ENCODE results near the gene KPNA1.
"Not testable (repeated sequence)": the region's sequence is repeated elsewhere in the genome, so short reads cannot be mapped to it uniquely, and the experiment has no call there.

Gene KPNA1

GRCh38 chr3:122519693-122520092 is 5.0 kb upstream of the KPNA1 start:
- H3K4me3 ChIP-seq (ENCODE audit: low read depth, low read length), result no peak overlapping the region
- no peak overlapping the region for H3K9ac ChIP-seq (ENCODE audit: low read depth, low read length)
- H3K4me1 ChIP-seq (ENCODE audit: control insufficient read depth, insufficient read depth, low read length), result no peaks in the 10 kb centered on the region
- H3K27ac ChIP-seq (ENCODE audit: low read depth, low read length), result no peak overlapping the region
- no peaks in the 10 kb centered on the region for H3K9me3 ChIP-seq (ENCODE audit: control insufficient read depth, insufficient read depth, low read length)
- no peaks in the 10 kb centered on the region for H3K27me3 ChIP-seq (ENCODE audit: control insufficient read depth, insufficient read depth, low read length)
- H3K36me3 ChIP-seq (ENCODE audit: control insufficient read depth, insufficient read depth, low read length), result no peaks in the 10 kb centered on the region

DNA sequence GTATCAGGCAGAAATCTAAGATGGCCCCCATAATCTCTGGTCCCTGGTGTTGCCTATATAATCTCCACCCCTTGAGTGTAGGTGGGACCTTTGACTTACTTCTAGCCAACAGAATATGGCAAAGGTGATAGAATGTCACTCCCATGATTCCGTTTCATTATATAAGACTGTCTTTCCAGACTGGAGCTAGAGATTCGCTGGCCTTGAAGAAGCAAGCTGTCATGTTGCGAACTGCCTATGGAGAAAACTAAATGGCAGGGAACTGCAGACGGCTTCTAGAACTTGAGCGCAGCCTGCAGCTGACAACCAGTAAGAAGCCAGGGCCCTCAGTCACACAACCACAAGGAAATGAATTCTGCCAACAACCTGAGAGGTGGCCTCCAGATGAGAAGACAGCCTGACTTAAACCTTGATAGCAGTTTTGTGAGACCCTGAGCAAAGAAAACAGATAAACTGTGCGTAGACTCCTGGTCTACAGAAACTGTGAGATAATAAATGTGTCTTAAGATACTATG is 2.2 kb upstream of the KPNA1 start:
- no peak overlapping the region for H3K4me3 ChIP-seq (ENCODE audit: low read depth, low read length)
- no peaks in the 10 kb centered on the region for H3K36me3 ChIP-seq (ENCODE audit: control insufficient read depth, insufficient read depth, low read length)
- H3K4me1 ChIP-seq (ENCODE audit: control insufficient read depth, insufficient read depth, low read length), result peaks cover 15% of the 10 kb centered on the region
- no peaks in the 10 kb centered on the region for H3K27me3 ChIP-seq (ENCODE audit: control insufficient read depth, insufficient read depth, low read length)
- no peaks in the 10 kb centered on the region for H3K9me3 ChIP-seq (ENCODE audit: control insufficient read depth, insufficient read depth, low read length)
- no peak overlapping the region for H3K9ac ChIP-seq (ENCODE audit: low read depth, low read length)
- no peak overlapping the region for H3K27ac ChIP-seq (ENCODE audit: low read depth, low read length)

GRCh38 chr3:122515870-122516269 is 1.1 kb upstream of the KPNA1 start:
- no peak overlapping the region for H3K9ac ChIP-seq (ENCODE audit: low read depth, low read length)
- H3K4me1 ChIP-seq (ENCODE audit: control insufficient read depth, insufficient read depth, low read length), result peaks cover 25% of the 10 kb centered on the region
- H3K27me3 ChIP-seq (ENCODE audit: control insufficient read depth, insufficient read depth, low read length), result no peaks in the 10 kb centered on the region
- H3K4me3 ChIP-seq (ENCODE audit: low read depth, low read length), result no peak overlapping the region
- no peaks in the 10 kb centered on the region for H3K9me3 ChIP-seq (ENCODE audit: control insufficient read depth, insufficient read depth, low read length)
- H3K36me3 ChIP-seq (ENCODE audit: control insufficient read depth, insufficient read depth, low read length), result no peaks in the 10 kb centered on the region
- H3K27ac ChIP-seq (ENCODE audit: low read depth, low read length), result no peak overlapping the region

DNA sequence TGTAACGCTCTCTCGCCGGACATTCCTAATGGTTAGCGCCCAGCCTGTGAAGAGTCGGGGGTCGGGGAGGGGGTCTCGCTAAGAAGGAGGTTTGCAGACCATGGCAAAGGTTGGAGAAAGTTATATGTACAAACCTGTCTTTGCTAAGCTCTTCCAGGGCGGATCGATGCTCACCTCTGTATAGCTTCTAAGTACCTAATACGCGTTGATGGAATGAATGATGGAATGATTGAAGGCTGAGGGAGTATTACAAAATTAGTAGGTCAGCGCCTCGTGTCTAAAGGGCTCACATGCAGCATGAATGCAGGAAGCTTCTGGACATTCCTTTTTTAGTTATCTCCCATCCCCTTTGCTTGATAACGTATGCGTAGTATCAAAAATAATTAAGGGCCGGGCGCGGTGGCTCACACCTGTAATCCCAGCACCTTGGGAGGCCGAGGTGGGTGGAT is 305 bp upstream of the KPNA1 start:
- Histone ChIP-seq H3K9ac (ENCODE audit: low read depth, low read length) (no peak overlapping the region), H3K4me3 (ENCODE audit: low read depth, low read length) (peak overlapping the region; percentile 86), H3K36me3 (ENCODE audit: control insufficient read depth, insufficient read depth, low read length) (no peaks in the 10 kb centered on the region), H3K9me3 (ENCODE audit: control insufficient read depth, insufficient read depth, low read length) (no peaks in the 10 kb centered on the region), H3K27me3 (ENCODE audit: control insufficient read depth, insufficient read depth, low read length) (no peaks in the 10 kb centered on the region), H3K4me1 (ENCODE audit: control insufficient read depth, insufficient read depth, low read length) (peaks cover 33% of the 10 kb centered on the region), H3K27ac (ENCODE audit: low read depth, low read length) (no peak overlapping the region)

GRCh38 chr3:122513386-122514122 is 1.2 kb downstream of the KPNA1 start:
- H3K9ac ChIP-seq (ENCODE audit: low read depth, low read length), result peak overlapping the region; percentile 64
- H3K36me3 ChIP-seq (ENCODE audit: control insufficient read depth, insufficient read depth, low read length), result no peaks in the 10 kb centered on the region
- H3K9me3 ChIP-seq (ENCODE audit: control insufficient read depth, insufficient read depth, low read length), result no peaks in the 10 kb centered on the region
- H3K4me3 ChIP-seq (ENCODE audit: low read depth, low read length), result peak overlapping the region; percentile 86
- H3K27ac ChIP-seq (ENCODE audit: low read depth, low read length), result peak overlapping the region; percentile 99
- peaks cover 40% of the 10 kb centered on the region for H3K4me1 ChIP-seq (ENCODE audit: control insufficient read depth, insufficient read depth, low read length)
- no peaks in the 10 kb centered on the region for H3K27me3 ChIP-seq (ENCODE audit: control insufficient read depth, insufficient read depth, low read length)

DNA sequence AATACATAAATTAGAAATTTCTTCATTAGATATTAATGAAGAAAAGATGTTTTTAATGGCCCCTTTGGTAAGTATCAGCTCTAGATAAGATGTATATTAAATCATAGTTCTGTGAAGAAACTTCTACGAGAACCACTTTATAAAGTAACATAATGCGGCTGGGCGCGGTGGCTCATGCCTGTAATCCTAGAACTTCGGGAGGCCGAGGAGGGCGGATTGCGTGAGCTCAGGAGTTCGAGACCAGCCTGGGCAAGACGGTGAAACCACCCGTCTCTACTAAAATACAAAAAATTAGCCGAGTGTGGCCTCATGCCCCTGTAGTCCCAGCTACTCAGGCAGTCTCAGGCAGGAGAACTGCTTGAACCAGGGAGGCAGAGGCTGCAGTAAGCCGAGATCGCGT is 2.5 kb downstream of the KPNA1 start:
- H3K27ac ChIP-seq (ENCODE audit: low read depth, low read length), result no peak overlapping the region
- no peaks in the 10 kb centered on the region for H3K36me3 ChIP-seq (ENCODE audit: control insufficient read depth, insufficient read depth, low read length)
- H3K9ac ChIP-seq (ENCODE audit: low read depth, low read length), result no peak overlapping the region
- H3K9me3 ChIP-seq (ENCODE audit: control insufficient read depth, insufficient read depth, low read length), result no peaks in the 10 kb centered on the region
- peak overlapping the region; percentile 86 for H3K4me3 ChIP-seq (ENCODE audit: low read depth, low read length)
- peaks cover 47% of the 10 kb centered on the region for H3K4me1 ChIP-seq (ENCODE audit: control insufficient read depth, insufficient read depth, low read length)
- no peaks in the 10 kb centered on the region for H3K27me3 ChIP-seq (ENCODE audit: control insufficient read depth, insufficient read depth, low read length)

GRCh38 chr3:122510878-122511535 is 3.7 kb downstream of the KPNA1 start:
- no peaks in the 10 kb centered on the region for H3K36me3 ChIP-seq (ENCODE audit: control insufficient read depth, insufficient read depth, low read length)
- H3K9ac ChIP-seq (ENCODE audit: low read depth, low read length), result no peak overlapping the region
- H3K27ac ChIP-seq (ENCODE audit: low read depth, low read length), result no peak overlapping the region
- no peaks in the 10 kb centered on the region for H3K27me3 ChIP-seq (ENCODE audit: control insufficient read depth, insufficient read depth, low read length)
- H3K4me1 ChIP-seq (ENCODE audit: control insufficient read depth, insufficient read depth, low read length), result peaks cover 49% of the 10 kb centered on the region
- H3K9me3 ChIP-seq (ENCODE audit: control insufficient read depth, insufficient read depth, low read length), result no peaks in the 10 kb centered on the region
- H3K4me3 ChIP-seq (ENCODE audit: low read depth, low read length), result no peak overlapping the region

DNA sequence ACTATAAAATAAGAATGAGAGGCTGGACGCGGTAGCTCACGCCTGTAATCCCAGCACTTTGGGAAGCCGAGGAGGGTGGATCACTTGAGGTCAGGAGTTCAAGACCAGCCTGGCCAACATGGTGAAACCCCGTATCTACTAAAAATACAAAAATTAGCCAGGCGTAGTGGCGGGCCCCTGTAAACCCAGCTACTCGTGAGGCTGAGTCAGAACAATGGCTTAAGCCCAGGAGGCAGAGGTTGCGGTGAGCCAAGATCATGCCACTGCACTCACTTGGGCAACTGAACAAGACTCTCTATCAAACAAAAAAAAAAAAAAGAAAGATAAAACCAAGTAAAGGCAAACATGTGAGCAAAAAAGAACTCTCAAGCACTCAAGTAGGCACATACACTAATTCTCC is 5.8 kb downstream of the KPNA1 start:
- H3K27me3 ChIP-seq (ENCODE audit: control insufficient read depth, insufficient read depth, low read length); H3K36me3 ChIP-seq (ENCODE audit: control insufficient read depth, insufficient read depth, low read length); H3K4me3 ChIP-seq (ENCODE audit: low read depth, low read length); H3K27ac ChIP-seq (ENCODE audit: low read depth, low read length); H3K9me3 ChIP-seq (ENCODE audit: control insufficient read depth, insufficient read depth, low read length); H3K9ac ChIP-seq (ENCODE audit: low read depth, low read length): not testable (repeated sequence)
- H3K4me1 ChIP-seq (ENCODE audit: control insufficient read depth, insufficient read depth, low read length), result peaks cover 49% of the 10 kb centered on the region

DNA sequence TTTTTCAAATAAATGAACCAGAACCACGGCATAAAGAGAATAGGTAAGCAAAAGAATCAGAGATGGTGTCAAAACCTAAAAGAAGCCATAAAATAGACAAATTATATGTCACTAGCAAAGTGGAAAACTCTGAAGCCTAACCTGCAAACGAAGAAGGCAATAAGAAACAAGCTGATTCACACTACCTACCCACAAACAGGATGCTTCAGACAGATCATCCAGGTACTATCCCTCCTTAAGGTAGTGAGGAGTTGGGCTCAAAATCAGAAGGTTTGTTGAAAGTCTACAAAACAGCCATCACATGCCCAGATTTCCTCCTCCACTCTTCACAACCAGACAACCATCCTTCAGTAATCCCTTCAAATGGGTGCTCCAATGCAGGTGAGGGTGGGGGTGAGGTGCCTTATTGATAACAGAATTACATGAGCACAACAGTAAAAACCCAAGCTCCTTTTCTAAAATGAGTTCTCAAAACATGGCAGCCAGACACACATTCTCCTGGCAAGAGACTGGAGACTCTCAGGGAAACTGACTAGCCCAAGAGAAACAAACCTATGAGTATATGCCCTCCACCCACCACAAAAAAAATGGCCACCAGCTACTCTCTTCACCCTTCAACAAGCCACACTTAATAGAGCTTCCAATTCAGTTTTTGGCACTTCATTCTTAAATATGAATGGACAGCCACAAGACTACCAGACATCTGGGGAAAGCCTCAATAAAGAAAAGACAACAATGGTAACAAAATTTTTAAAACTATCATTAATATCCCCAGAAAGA is 6.4 kb downstream of the KPNA1 start:
- Histone ChIP-seq H3K4me3 (ENCODE audit: low read depth, low read length) (no peak overlapping the region), H3K27ac (ENCODE audit: low read depth, low read length) (no peak overlapping the region), H3K36me3 (ENCODE audit: control insufficient read depth, insufficient read depth, low read length) (no peaks in the 10 kb centered on the region), H3K9ac (ENCODE audit: low read depth, low read length) (no peak overlapping the region), H3K9me3 (ENCODE audit: control insufficient read depth, insufficient read depth, low read length) (no peaks in the 10 kb centered on the region), H3K4me1 (ENCODE audit: control insufficient read depth, insufficient read depth, low read length) (peaks cover 48% of the 10 kb centered on the region), H3K27me3 (ENCODE audit: control insufficient read depth, insufficient read depth, low read length) (no peaks in the 10 kb centered on the region)

GRCh38 chr3:122506450-122506849 is 8.3 kb downstream of the KPNA1 start:
- H3K9me3 ChIP-seq (ENCODE audit: control insufficient read depth, insufficient read depth, low read length), result no peaks in the 10 kb centered on the region
- no peaks in the 10 kb centered on the region for H3K27me3 ChIP-seq (ENCODE audit: control insufficient read depth, insufficient read depth, low read length)
- H3K27ac ChIP-seq (ENCODE audit: low read depth, low read length), result no peak overlapping the region
- peaks cover 41% of the 10 kb centered on the region for H3K4me1 ChIP-seq (ENCODE audit: control insufficient read depth, insufficient read depth, low read length)
- H3K9ac ChIP-seq (ENCODE audit: low read depth, low read length), result no peak overlapping the region
- no peak overlapping the region for H3K4me3 ChIP-seq (ENCODE audit: low read depth, low read length)
- no peaks in the 10 kb centered on the region for H3K36me3 ChIP-seq (ENCODE audit: control insufficient read depth, insufficient read depth, low read length)

- Histone ChIP-seq H3K9ac (ENCODE audit: low read depth, low read length) (no peak overlapping the region), H3K4me3 (ENCODE audit: low read depth, low read length) (no peak overlapping the region), H3K4me1 (ENCODE audit: control insufficient read depth, insufficient read depth, low read length) (peaks cover 37% of the 10 kb centered on the region), H3K9me3 (ENCODE audit: control insufficient read depth, insufficient read depth, low read length) (no peaks in the 10 kb centered on the region), H3K27me3 (ENCODE audit: control insufficient read depth, insufficient read depth, low read length) (no peaks in the 10 kb centered on the region), H3K36me3 (ENCODE audit: control insufficient read depth, insufficient read depth, low read length) (no peaks in the 10 kb centered on the region), H3K27ac (ENCODE audit: low read depth, low read length) (no peak overlapping the region)
Measured at GRCh38 chr3:122505676-122506075, 9.1 kb downstream of the KPNA1 start.

Measured in HUES48 (cell line).